IMR-90 (cell line): ENCODE data around the gene GAPVD1. TPM values are rescaled to one million over a fixed set of nuclear protein-coding genes. Genes with fewer than 3 reads are reported as not detected.

ENCODE experiments used
- ATAC-seq: fragments of 200-7000 bp; cut with Tn5 transposase; 2 replicates; pipeline ENCODE4 v1.9.1; 2020; ENCODE audit warnings: low read depth, mild to moderate bottlenecking, moderate library complexity
- BruUV-seq: library from RNA; stranded (reverse); fragments of 400-500 nt; replicated peaks from 2 replicates; lab custom pipeline; 2021; lab: Mats Ljungman, UMichigan
- CTCF ChIA-PET: fragments of 300-600 bp; formaldehyde crosslinking; extraction: SDS; loops from one replicate; lab custom pipeline; 2021; ENCODE audit warnings: antibody characterized with exemption; lab: Yijun Ruan, JAX
- POLR2A ChIA-PET: fragments of 300-600 bp; sonication (Branson Sonifier 250); formaldehyde crosslinking; loops from one replicate; lab custom pipeline; 2022; ENCODE audit warnings: antibody characterized with exemption; ENCODE audit not compliant: unreplicated experiment; lab: Charles Lee
- DNase-seq: peaks from one replicate; pipeline ENCODE4 v3.0.0; 2013
- H2AFZ ChIP-seq: replicated peaks from 2 replicates; pipeline ENCODE3; 2013; ENCODE audit warnings: low read length, mild to moderate bottlenecking; ENCODE audit not compliant: poor library complexity
- H2AK5ac ChIP-seq: 2 replicates; pipeline ENCODE4 v1.6.1; 2013; ENCODE audit warnings: low read depth, low read length, inconsistent platforms
- H2AK9ac ChIP-seq: replicated peaks from 2 replicates; pipeline ENCODE3; 2013; ENCODE audit warnings: mild to moderate bottlenecking, low read depth, low read length, moderate library complexity; ENCODE audit not compliant: poor library complexity
- H2BK120ac ChIP-seq: 2 replicates; pipeline ENCODE4 v1.6.1; 2013; ENCODE audit warnings: low read depth, low read length, inconsistent platforms
- H2BK15ac ChIP-seq: 3 replicates; pipeline ENCODE4 v1.6.1; 2013; ENCODE audit warnings: low read depth, low read length, inconsistent platforms
- H2BK20ac ChIP-seq: 2 replicates; pipeline ENCODE4 v1.6.1; 2013; ENCODE audit warnings: low read depth, mild to moderate bottlenecking, inconsistent platforms, low read length, moderate library complexity
- H2BK5ac ChIP-seq: 2 replicates; pipeline ENCODE4 v1.6.1; 2013; ENCODE audit warnings: mild to moderate bottlenecking, low read depth, low read length, inconsistent platforms; ENCODE audit not compliant: poor library complexity, severe bottlenecking
- H3K14ac ChIP-seq: replicated peaks from 2 replicates; pipeline ENCODE4 v1.6.1; 2013; ENCODE audit warnings: low read depth, low read length, inconsistent platforms
- H3K18ac ChIP-seq: 2 replicates; pipeline ENCODE4 v1.6.1; 2013; ENCODE audit warnings: low read depth, low read length, control low read depth
- H3K23ac ChIP-seq: 2 replicates; pipeline ENCODE4 v1.6.1; 2013; ENCODE audit warnings: low read depth, low read length, inconsistent platforms
- H3K27ac ChIP-seq: 2 replicates; pipeline ENCODE4 v1.5.1; 2013; ENCODE audit warnings: mild to moderate bottlenecking, control low read depth, low read length; ENCODE audit not compliant: insufficient read depth
- H3K27me3 ChIP-seq: 2 replicates; pipeline ENCODE4 v1.6.1; 2013; ENCODE audit warnings: low read length; ENCODE audit not compliant: control insufficient read depth, insufficient read depth
- H3K36me3 ChIP-seq: 2 replicates; pipeline ENCODE4 v1.6.1; 2013; ENCODE audit warnings: low read length, mixed read lengths; ENCODE audit not compliant: control insufficient read depth, insufficient read depth
- H3K4ac ChIP-seq: 2 replicates; pipeline ENCODE4 v1.6.1; 2013; ENCODE audit warnings: low read depth, low read length, inconsistent platforms
- H3K4me1 ChIP-seq: 2 replicates; pipeline ENCODE4 v1.6.1; 2013; ENCODE audit warnings: low read length, mixed read lengths; ENCODE audit not compliant: control insufficient read depth, insufficient read depth
- H3K4me2 ChIP-seq: 2 replicates; pipeline ENCODE4 v1.6.1; 2013; ENCODE audit warnings: low read depth, mild to moderate bottlenecking, control low read depth, low read length, moderate library complexity
- H3K4me3 ChIP-seq: 2 replicates; pipeline ENCODE4 v1.5.1; 2013; ENCODE audit warnings: low read depth, mild to moderate bottlenecking, control low read depth, low read length, moderate library complexity; ENCODE audit not compliant: insufficient read depth
- H3K56ac ChIP-seq: 2 replicates; pipeline ENCODE4 v1.6.1; 2013; ENCODE audit warnings: low read length, inconsistent platforms; ENCODE audit not compliant: insufficient read depth; ENCODE audit errors: extremely low read depth
- H3K79me1 ChIP-seq, 2 experiments: 2 replicates each; pipeline ENCODE4 v1.6.1; 2013; ENCODE audit warnings: low read length in 2 of 2, inconsistent platforms in 1 of 2, low read depth in 1 of 2
- H3K9ac ChIP-seq: 2 replicates; pipeline ENCODE4 v1.6.1; 2013; ENCODE audit warnings: low read depth, low read length, control low read depth
- H3K9me1 ChIP-seq: 2 replicates; pipeline ENCODE4 v1.6.1; 2013; ENCODE audit warnings: low read length, inconsistent platforms; ENCODE audit not compliant: insufficient read depth
- H3K9me3 ChIP-seq: 2 replicates; pipeline ENCODE4 v1.6.1; 2013; ENCODE audit warnings: low read length; ENCODE audit not compliant: control insufficient read depth, insufficient read depth
- H4K20me1 ChIP-seq: 2 replicates; pipeline ENCODE4 v1.6.1; 2013; ENCODE audit warnings: low read length, inconsistent platforms; ENCODE audit not compliant: insufficient read depth
- H4K5ac ChIP-seq: 2 replicates; pipeline ENCODE4 v1.6.1; 2013; ENCODE audit warnings: mild to moderate bottlenecking, low read depth, low read length, control low read depth
- H4K8ac ChIP-seq, 2 experiments: 2 replicates each; pipeline ENCODE4 v1.6.1; 2013; ENCODE audit warnings: low read depth in 2 of 2, low read length in 2 of 2, control low read depth in 1 of 2, inconsistent platforms in 1 of 2
- H4K91ac ChIP-seq: 2 replicates; pipeline ENCODE4 v1.6.1; 2013; ENCODE audit warnings: low read depth, low read length, inconsistent platforms; ENCODE audit not compliant: insufficient read depth
- CEBPB ChIP-seq: IDR thresholded peaks from 2 replicates; pipeline ENCODE4 v1.6.1; 2012; ENCODE audit warnings: low read depth, low read length, improper control_type of control experiment
- CHD1 ChIP-seq: IDR thresholded peaks from 2 replicates; pipeline ENCODE4 v1.6.1; 2012; ENCODE audit warnings: low read depth, low read length, improper control_type of control experiment
- MAZ ChIP-seq: IDR thresholded peaks from 2 replicates; pipeline ENCODE4 v1.6.1; 2012; ENCODE audit warnings: low read depth, mild to moderate bottlenecking, low read length, improper control_type of control experiment, moderate library complexity, borderline replicate concordance
- WGBS, 2 experiments: methylation state at CpG; one replicate each; pipeline versions ENCODE4 v1.1.5 to v1.1.7; 2013; ENCODE audit warnings: missing lambda C conversion rate in 2 of 2; ENCODE audit not compliant: insufficient read length in 1 of 2; ENCODE audit errors: extremely low coverage in 2 of 2; 5-methylcytosine and 5-hydroxymethylcytosine counted together
- dilution Hi-C: fragments of 300-500 bp; cut with HindIII; formaldehyde crosslinking; loops from one replicate; pipeline ENCODE4 v1.14.3; 2018; ENCODE audit warnings: low sequenced_read_pairs; ENCODE audit not compliant: unreplicated experiment
- in situ Hi-C: fragments of 300-500 bp; cut with MboI; formaldehyde crosslinking; loops from 3 replicates; pipeline ENCODE4 v1.14.3; 2019; ENCODE audit warnings: low sequenced_read_pairs, inconsistent platforms, mixed read lengths
- intact Hi-C: fragments of 100-400 bp; cut with micrococcal nuclease; formaldehyde crosslinking; loops from 2 replicates; pipeline ENCODE4 v1.10.0; 2022
- polyA plus RNA-seq, 3 experiments: library from polyadenylated mRNA; depleted of rRNA; stranded (reverse); fragments of >200 nt; gene quantifications; 2 replicates each; pipeline ENCODE4 v1.2.3, GENCODE V29; 2012; ENCODE audit warnings: low replicate concordance in 1 of 3
- total RNA-seq: library from RNA; depleted of rRNA; stranded (reverse); fragments of >200 nt; gene quantifications from 2 replicates; pipeline ENCODE4 v1.2.3, GENCODE V29; 2012

The GAPVD1 gene
- total and polyA plus RNA-seq, 2 of the 4 experiments (the other 2 are of a cell fraction) = 13.8 to 50.9 TPM

DNA sequence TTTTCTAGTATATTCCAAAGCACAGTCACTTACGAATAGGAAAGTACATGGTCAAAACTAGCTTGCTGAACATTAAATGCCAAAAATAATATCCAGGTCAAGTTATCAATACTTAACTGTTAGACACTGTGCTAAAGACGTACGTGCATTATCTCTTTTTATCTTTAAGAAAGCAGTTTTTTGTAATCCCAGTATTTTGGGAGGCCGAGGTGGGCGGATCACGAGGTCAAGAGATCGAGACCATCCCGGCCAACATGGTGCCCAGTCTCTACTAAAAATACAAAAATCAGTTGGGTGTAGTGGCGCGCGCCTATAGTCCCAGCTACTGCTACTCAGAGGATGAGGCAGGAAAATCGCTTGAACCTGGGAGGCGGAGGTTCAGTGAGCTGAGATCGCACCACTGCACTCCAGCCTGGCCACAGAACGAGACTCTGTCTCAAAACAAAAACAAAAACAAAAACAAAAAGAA, 17.8 kb upstream of the GAPVD1 start:
- H3K18ac ChIP-seq = peak overlapping the region; percentile 11; the same call in 1 of the 2 replicates
- H4K5ac ChIP-seq = no peak overlapping the region
- peak overlapping the region; percentile 85 for H2BK5ac ChIP-seq
- peak overlapping the region; percentile 95 for H3K4ac ChIP-seq
- CTCF ChIA-PET = no interaction called here
- no peak for TF ChIP-seq CEBPB
- TF ChIP-seq MAZ = no peak
- TF ChIP-seq CHD1 = no peak
- no peak overlapping the region for H3K4me3 ChIP-seq
- H3K23ac ChIP-seq = peak overlapping the region; percentile 34; the same call in 1 of the 2 replicates
- H3K27ac ChIP-seq = peak overlapping the region; percentile 82
- peaks cover 22% of the 10 kb centered on the region for H4K20me1 ChIP-seq
- no CpG with 5 or more reads among the region's 15 CpGs for WGBS, 2 experiments
- in situ Hi-C loops = no loop called here
- peak overlapping the region; percentile 88 for H2BK120ac ChIP-seq
- no peak overlapping the region for H3K9ac ChIP-seq
- peak overlapping the region; percentile 91 for H2BK20ac ChIP-seq
- intact Hi-C loops = no loop called here
- no peaks in the 10 kb centered on the region; the same call in 1 of the 2 replicates for H3K9me1 ChIP-seq
- ATAC-seq (no peak), DNase-seq (no peak)
- peaks cover 3% of the 10 kb centered on the region; the same call in 1 of the 2 replicates for H3K4me1 ChIP-seq
- no peak overlapping the region for H2AK9ac ChIP-seq
- H4K8ac ChIP-seq = peak overlapping the region in 1 of 2 experiments; percentile 83; a peak in 3 of 4 replicates
- no TSS peak for BruUV-seq
- H3K9me3 ChIP-seq = no peaks in the 10 kb centered on the region
- H2BK15ac ChIP-seq = peak overlapping the region; percentile 79; the same call in 1 of the 3 replicates
- H3K56ac ChIP-seq = no peak overlapping the region; the same call in 1 of the 2 replicates
- H3K27me3 ChIP-seq = no peaks in the 10 kb centered on the region
- H3K14ac ChIP-seq = peak overlapping the region; percentile 85
- H3K4me2 ChIP-seq = no peak overlapping the region
- POLR2A ChIA-PET = no interaction called here
- no peak overlapping the region for H2AFZ ChIP-seq
- H3K79me1 ChIP-seq = peaks cover 4 to 20% of the 10 kb centered on the region in 2 experiments; a peak in 3 of 4 replicates
- H4K91ac ChIP-seq = peak overlapping the region; percentile 80
- H3K36me3 ChIP-seq = peaks cover 7% of the 10 kb centered on the region
- H2AK5ac ChIP-seq = peak overlapping the region; percentile 94
- dilution Hi-C loops = no loop called here
